NCI-H748 (cell line): ENCODE measurements around the gene RBMS1.

Experiments
- DNase-seq: peaks from one replicate; lab custom pipeline; 2025; ENCODE audit not compliant: unreplicated experiment; lab: John Stamatoyannopoulos, UW

The RBMS1 gene

DNA sequence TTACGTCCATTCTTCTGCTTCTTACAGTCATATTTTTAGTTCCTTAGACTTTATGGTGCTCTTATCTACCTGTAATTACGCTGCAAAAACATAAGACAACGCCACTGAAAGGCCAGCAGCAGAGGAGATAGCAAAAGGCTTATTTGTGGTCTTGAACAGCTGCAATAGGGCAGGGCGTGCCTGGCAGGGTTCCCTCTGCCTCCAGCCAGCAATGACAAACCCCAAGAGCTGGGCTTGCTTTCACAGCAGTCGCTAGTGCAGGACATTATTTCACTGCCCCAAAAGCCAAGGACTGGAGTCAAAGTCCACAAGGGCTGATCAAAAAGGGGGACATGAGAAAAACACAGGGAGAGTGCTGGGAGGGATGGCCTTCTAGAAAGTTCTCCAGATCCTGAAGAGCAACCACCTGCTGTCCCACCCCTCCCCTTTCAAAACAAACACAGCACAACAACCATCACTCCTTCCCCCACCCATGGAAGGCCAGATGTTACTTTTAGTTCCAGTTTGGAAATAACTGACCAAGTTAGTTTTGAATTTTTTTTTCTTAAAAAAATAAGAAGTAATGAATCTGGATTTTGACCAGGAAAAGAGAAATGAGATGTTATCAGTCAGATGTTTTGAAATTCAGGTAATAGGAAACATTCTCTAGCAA is 127.8 kb downstream of the RBMS1 start:
- DNase-seq = no peak

DNA sequence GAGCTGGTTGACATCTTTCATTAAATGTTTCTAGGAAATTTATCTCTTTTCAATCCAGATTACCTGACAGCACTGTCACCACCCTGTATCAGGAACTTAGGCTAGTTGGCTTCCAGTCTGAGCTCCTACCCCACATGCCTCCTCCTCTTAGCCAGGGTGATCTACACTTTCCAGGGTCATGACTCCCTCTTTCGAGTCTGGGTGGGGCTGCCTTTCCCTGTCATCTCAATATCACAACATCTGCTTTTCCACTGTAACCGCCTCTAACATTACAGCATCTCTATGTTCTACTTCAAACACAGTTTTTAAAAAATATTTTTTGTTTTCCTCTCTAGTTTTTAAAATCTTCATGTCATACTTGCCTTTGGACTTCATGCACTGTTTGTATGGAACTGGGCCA is 129.2 kb downstream of the RBMS1 start:
- DNase-seq = no peak

DNA sequence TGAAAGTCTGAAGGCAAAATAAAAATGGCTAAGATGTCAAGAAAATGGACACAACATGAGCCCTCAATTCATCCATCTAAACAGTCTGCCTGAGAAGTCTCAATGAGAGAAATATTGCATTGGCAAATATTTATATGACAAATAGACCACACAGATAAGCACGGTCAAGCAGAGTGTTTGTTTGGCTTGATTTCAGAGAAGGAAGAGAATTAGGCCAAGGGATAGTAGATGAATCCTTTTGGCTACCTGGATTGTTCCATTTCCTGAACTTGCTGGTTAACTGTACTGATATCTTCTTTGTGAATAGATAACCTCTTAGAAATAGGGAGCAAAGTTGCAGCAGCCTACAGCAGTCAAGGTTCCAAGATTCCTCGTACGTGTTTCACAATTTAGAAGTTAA is 129.6 kb downstream of the RBMS1 start:
- no peak for DNase-seq

DNA sequence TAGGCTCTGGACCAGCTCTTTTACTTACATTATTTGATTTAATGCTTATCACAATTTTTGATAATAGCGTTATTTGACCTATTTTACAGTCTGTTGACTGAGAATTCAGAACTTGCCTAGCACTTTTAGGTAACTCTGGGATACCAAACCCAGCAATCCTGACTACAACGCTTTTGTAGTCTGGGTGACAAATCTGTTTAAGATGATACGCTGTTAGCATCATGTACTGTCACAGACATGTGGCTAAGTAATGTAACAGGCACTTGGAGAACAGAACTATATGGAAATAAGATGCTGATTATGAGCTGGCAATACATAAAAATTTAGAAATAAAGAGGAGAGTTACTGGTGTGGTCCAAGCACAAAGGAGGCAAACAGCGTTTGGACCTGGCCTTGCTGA is 130.6 kb downstream of the RBMS1 start:
- no peak for DNase-seq

DNA sequence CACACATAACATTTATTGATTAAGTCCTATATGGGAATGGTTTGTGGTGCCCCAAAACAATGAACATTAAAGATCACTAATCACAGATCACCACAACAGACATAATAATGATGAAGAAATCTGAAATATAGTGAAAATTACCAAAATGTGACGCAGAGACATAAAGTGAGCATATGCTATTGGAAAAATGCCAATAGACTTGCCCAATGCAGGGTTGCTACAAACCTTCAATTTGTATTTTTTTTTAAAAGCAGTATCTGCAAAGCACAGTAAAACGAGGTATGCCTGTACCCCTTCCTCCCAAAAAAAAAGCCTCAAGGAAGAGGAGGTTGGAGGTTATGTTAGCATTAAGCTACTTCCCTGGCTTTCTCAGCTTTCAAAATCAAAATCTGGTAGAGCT is 131.1 kb downstream of the RBMS1 start:
- DNase-seq = no peak

DNA sequence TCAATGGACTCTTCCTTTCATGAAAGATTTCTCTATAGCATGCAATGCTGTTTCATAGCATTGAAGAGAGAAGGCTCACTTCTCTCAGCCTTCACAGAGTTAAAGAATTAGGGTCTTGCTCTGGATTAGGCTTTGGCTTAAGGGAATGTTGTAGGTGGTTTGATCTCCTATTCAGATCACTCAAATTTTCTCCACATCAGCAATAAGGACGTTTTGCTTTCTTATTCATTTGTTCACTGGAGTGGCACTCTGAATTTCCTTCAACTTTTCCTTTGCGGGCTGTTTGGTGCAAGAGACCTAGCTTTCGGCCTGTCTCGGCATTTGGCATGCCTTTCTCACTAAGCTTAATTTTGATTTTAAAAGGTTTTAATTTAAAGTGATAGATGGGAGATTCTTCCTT is 131.6 kb downstream of the RBMS1 start:
- DNase-seq = no peak

- no peak for DNase-seq
Measured at GRCh38 chr2:160360089-160360757, 133.4 kb downstream of the RBMS1 start.

DNA sequence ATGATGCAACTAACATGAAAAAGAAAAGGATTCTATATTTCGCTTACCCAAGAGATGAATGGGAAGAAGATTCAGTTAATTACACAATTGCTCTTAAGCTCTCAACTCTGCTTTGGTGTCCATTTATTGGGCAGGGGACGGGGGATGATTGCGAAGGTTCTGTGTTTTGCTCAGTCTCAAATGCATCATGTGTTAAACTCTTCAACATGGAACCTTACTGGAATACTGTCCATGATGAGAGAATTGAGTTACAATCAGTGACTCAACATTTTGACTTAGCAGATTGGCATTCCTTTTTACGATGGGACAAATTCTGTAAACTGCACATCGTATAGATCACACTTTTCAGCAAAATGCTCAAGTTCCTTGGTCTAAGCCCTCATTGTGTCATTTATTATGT is 135.6 kb downstream of the RBMS1 start:
- no peak for DNase-seq

DNA sequence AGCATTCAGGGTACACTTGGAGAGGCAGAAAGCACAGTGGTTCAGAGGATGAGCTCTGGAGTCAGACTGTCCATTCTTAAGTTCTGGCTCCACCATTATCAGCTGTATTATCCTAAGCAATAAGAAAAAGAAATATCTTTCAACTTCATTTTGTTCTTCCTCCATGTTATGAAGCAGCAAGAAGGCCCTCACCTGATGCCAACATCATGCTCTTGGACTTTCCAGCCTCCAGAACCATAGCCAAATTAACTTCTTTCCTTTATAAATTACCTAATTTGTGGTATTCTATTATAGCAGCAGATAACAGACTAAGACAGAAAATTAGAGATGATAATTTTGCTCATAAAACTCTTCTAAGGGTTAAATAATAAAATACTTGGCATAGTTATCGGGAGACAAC is 137.1 kb downstream of the RBMS1 start:
- DNase-seq = no peak

- DNase-seq = peak; percentile 30
Measured at GRCh38 chr2:160355080-160355479, 138.5 kb downstream of the RBMS1 start.

DNA sequence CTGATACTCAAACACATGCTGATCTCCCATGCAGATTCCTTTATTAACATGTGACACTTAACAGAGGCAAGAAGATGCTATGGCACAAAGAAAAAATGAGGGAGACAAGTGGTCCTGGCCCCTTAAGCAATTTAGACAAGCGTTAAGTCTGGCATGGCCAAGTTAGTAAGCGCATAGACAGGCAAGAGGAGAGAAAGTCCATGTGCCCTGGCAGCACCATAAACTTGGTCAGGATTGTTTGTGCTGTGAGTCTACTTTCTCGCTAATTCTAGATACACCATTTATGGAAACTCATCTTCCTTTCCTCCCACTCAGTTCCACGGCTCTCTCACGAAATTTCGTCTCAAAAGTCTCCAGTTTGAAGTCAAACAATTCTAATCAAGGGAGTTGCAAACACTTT is 138.9 kb downstream of the RBMS1 start:
- no peak for DNase-seq

- DNase-seq = no peak
Measured at GRCh38 chr2:160353813-160354212, 139.8 kb downstream of the RBMS1 start.

DNA sequence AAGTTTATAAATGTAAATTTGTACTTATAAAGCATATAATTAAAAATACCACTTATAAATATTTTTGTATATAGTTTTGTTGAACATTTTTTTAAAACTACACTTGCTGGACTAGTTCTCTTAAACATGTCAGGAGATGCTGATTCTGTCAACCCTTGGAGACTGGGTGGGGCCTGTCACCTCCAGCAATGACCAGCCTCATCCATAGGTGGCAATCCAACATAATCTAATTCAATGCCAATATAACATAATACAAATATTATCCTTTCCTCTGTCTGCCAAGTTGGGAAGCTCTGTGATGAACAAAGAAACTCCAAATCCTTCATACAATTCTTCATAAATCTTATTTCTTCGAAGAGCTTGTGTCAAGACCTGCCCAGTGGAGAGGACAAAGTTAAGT is 140.4 kb downstream of the RBMS1 start:
- peak; percentile 44 for DNase-seq

DNA sequence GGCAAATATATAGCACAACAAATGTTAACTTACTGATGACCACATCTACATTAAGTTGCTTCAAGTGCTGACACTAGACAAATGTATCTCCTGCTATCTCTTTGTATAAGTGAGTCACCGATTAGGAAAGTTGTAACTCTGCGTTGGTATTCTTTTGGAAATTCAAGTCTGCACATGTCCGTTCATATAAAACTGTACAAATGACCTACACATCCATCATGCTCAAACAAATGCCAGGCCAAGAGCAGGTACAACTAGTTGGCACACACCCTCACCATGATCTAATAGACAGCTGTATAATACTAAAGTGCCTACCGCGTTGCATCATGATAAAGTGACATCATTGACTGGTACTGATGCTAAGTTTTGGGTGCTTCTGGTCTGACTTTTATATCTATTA is 141.1 kb downstream of the RBMS1 start:
- DNase-seq = no peak

- no peak for DNase-seq
Measured at GRCh38 chr2:160351956-160352355, 141.7 kb downstream of the RBMS1 start.

DNA sequence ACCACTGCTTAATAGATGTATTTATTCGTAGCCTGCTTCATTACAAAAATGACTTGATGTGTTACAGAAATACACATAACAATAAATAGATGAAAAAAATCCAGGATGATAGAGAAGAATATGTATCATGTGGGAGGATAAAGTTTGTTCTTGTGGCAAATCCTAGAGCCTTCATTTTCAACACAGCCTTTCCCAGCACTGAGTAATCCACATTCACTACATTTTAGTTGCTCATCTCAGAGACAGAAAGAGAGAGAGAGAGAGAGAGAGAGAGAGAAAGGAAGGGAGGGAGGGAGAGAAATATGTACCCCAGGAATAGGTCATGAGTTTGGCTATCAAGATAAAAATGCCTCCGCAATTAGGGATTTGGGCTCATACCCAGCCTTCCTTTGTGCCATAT is 144.3 kb downstream of the RBMS1 start:
- no peak for DNase-seq

DNA sequence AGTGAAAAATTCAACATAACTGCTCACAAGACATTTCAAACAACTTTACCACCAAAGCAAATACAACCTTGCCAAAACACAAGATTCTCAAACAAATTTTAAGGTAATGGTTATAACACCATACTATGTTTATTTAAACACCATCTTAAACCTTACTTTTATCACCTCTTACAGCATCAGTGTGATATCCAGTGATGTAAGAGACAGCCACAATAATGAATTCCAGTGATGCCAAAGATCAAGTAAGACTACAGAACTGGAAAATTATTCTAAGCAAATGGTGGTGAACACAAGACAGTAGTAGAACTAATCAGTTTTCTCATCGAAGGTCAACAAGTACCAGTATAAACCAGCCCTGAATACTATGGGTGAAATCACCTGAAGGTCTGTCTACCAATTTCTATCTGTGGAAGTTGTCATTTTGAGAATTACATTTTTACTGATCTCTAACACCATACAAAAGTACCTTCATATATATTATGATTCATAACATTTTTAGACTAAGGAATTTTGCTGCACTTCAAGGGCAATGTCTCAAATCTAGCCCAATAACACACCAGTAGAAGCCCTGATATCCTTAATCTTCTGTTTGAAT is 146.2 kb downstream of the RBMS1 start:
- no peak for DNase-seq

DNA sequence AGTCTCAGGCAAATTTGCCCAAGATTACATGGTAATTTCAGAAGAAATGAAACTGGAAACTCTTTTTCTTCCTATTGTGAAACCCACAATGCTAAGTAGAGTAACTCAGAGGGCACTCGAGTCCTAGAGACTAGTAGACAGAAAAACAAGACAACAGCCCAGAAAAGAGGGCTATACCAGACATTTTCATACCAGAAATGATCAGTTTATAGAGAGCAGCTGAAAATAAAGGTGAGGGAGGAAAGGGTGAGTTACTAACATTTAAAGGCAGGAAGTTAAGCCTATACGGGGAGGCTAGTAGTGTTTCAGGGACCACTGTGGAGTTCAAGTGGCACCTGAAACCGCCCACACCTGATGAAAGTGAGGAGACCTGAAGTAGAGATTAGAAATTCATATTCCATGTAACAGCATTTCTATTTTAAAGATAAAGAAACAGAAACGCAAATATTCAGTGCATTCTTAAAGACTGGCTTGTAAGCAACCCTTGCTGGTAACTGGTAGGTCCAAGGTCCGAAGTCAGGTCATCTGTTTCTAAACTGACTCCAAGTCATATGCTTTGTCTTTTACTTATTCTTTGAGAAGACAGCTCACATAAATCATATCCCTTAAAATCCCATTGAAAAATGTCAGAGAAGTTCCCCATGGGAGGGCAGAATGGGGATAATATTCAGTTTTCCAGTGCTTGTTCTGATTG is 148.4 kb downstream of the RBMS1 start:
- no peak for DNase-seq

- DNase-seq = peak; percentile 78
Measured at GRCh38 chr2:160343404-160343803, 150.2 kb downstream of the RBMS1 start.

DNA sequence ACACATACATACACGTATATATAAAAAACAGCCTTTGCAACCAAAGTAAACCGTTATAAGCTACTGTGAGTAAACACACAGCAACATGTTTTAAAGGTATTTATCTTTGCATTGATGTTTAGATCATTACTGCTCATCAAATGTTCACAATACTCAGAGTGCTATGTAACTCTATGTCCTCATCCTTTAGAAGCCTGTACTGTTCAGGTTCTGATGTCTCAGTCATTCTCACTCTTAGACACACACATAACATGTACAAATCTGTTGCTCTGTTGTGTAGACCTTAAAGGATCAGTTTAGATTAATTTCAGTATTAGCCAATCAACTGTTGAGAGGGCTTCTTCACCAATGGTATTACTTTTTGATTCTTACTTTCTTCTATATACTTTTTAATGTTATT is 153.9 kb downstream of the RBMS1 start:
- no peak for DNase-seq

DNA sequence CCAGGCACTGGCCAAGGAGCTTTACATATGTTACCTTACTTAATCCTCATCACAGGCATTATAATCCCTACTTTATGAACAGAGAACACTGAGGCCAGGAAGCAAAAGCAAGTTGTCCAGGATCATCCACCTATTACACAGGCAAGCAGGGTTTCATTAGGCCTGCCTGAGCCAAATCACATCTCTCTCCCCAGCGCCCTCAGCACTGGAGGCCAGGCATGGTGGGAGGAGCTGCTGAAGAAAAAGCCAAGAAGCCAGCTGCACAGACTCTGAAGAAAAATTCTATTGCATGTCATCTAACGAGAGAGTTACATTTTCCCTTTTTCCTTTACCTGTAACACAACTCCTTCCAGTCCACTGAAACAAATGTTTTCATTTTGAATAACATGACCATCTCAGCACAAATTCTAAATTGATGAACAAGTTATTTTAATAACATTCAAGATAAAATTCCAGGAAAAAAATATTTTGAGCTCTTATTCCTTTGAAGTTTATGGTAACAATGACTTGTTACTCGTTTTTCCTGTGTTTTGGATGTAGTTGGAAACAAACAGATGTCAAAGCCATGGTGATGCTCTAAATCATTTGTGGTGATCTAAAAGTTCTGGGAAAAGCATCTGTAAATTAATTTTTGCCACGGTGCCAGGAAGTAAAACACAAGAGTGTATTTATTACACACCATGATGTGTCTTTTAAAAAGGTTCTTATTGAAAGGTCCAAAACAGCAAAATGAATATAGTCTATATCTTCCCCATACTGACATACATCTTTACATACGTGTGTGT is 154.5 kb downstream of the RBMS1 start:
- DNase-seq = no peak
